ENCODE results near the gene PBX3. TPM values are rescaled to one million over a fixed set of nuclear protein-coding genes. Genes with fewer than 3 reads are reported as not detected.

Gene PBX3
- total RNA-seq, 4 donors from 2014 or later: 18.0 to 33.5 (median 24.2) TPM

DNA sequence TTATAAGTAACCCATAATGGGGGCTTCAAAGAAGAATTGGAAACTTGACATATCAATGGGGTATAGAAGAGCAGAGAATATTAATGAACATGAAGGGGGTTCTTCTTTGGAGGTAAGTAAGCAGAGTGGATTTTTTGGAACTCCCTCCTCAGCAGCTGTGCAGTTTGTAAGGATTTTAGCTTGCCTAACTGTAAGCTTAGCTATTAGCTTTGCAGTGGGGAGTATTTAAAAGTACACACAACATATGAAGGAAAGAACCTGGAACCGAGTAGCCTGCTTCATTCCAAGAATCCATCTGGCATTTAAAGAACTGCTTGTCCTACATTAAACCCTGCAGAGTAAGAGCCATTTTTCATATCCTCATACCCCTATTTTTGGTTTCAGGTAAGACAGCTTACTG is 2.2 kb upstream of the PBX3 start:
- Histone ChIP-seq H3K27me3 (no peaks in the 10 kb centered on the region), H3K4me3 (no peak overlapping the region), H3K36me3 (no peaks in the 10 kb centered on the region), H3K27ac (no peak overlapping the region), H3K9me3 (no peaks in the 10 kb centered on the region), H3K4me1 (peaks cover 0 to 17% (median 5%) of the 10 kb centered on the region in 4 donors)
- 42 to 48% methylated on average over 1 of the region's 1 CpG for WGBS, 2 donors
- DNase-seq (ENCODE audit: low spot score in 2 of 2): no peak
- TF ChIP-seq, protein P1, sequence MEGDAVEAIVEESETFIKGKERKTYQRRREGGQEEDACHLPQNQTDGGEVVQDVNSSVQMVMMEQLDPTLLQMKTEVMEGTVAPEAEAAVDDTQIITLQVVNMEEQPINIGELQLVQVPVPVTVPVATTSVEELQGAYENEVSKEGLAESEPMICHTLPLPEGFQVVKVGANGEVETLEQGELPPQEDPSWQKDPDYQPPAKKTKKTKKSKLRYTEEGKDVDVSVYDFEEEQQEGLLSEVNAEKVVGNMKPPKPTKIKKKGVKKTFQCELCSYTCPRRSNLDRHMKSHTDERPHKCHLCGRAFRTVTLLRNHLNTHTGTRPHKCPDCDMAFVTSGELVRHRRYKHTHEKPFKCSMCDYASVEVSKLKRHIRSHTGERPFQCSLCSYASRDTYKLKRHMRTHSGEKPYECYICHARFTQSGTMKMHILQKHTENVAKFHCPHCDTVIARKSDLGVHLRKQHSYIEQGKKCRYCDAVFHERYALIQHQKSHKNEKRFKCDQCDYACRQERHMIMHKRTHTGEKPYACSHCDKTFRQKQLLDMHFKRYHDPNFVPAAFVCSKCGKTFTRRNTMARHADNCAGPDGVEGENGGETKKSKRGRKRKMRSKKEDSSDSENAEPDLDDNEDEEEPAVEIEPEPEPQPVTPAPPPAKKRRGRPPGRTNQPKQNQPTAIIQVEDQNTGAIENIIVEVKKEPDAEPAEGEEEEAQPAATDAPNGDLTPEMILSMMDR (IDR thresholded peaks at IDR 0.05): no peak
- TF ChIP-seq EP300 (IDR thresholded peaks at IDR 0.05) (no peak), POLR2A (IDR thresholded peaks at IDR 0.05) (no peak)

GRCh38 chr9:125745682-125746016 is 1.5 kb upstream of the PBX3 start:
- WGBS, 2 donors: 28% methylated on average over 6 of the region's 6 CpGs

GRCh38 chr9:125746017-125746773 is 978 bp upstream of the PBX3 start:
- 0% methylated on average over 31 to 55 of the region's 79 CpGs for WGBS, 2 donors
- Histone ChIP-seq H3K9me3 (no peaks in the 10 kb centered on the region), H3K4me3 (peak overlapping the region; percentile 65 to 75 (median 72)), H3K4me1 (peaks cover 0 to 29% (median 5%) of the 10 kb centered on the region in 4 donors), H3K27ac (peak overlapping the region; percentile 74 to 93 (median 86)), H3K36me3 (no peaks in the 10 kb centered on the region), H3K27me3 (no peaks in the 10 kb centered on the region)
- peak; percentile 86 to 88 for DNase-seq (ENCODE audit: low spot score in 2 of 2)
- peak in 1 of 2 donors; percentile 80 for TF ChIP-seq EP300 (IDR thresholded peaks at IDR 0.05)
- TF ChIP-seq POLR2A (IDR thresholded peaks at IDR 0.05): peak in 1 of 2 donors; percentile 43
- TF ChIP-seq, protein P1 (IDR thresholded peaks at IDR 0.05): peak in 1 of 5 experiments; percentile 33

More at GRCh38 chr9:125745682-125746016, 1.5 kb upstream of the PBX3 start:
- peak overlapping the region; percentile 65 to 75 (median 72) for H3K4me3 ChIP-seq
- DNase-seq (ENCODE audit: low spot score in 2 of 2): no peak
- H3K36me3 ChIP-seq: no peaks in the 10 kb centered on the region
- H3K27ac ChIP-seq: peak overlapping the region in 3 of 4 donors; percentile 81 to 93 (median 90)
- H3K4me1 ChIP-seq: peaks cover 0 to 24% (median 5%) of the 10 kb centered on the region in 4 donors
- no peaks in the 10 kb centered on the region for H3K27me3 ChIP-seq
- H3K9me3 ChIP-seq: no peaks in the 10 kb centered on the region
- TF ChIP-seq, protein P1 (IDR thresholded peaks at IDR 0.05): no peak
- no peak for TF ChIP-seq EP300 (IDR thresholded peaks at IDR 0.05)
- no peak for TF ChIP-seq POLR2A (IDR thresholded peaks at IDR 0.05)

GRCh38 chr9:125746774-125747052 is 460 bp upstream of the PBX3 start:
- peaks cover 0 to 34% (median 5%) of the 10 kb centered on the region in 4 donors for H3K4me1 ChIP-seq
- WGBS, 2 donors: 0% methylated on average over 6 of the region's 46 CpGs; no CpG with 5 or more reads in 1 of the 2 donors
- no peak for TF ChIP-seq EP300 (IDR thresholded peaks at IDR 0.05)
- TF ChIP-seq, protein P1 (IDR thresholded peaks at IDR 0.05): no peak
- TF ChIP-seq POLR2A (IDR thresholded peaks at IDR 0.05): peak in 1 of 2 donors; percentile 42

GRCh38 chr9:125747765-125748445 is 732 bp downstream of the PBX3 start:
- Histone ChIP-seq H3K4me3 (peak overlapping the region; percentile 66 to 93 (median 72)), H3K36me3 (no peaks in the 10 kb centered on the region), H3K27me3 (no peaks in the 10 kb centered on the region), H3K27ac (peak overlapping the region; percentile 59 to 93 (median 83)), H3K9me3 (no peaks in the 10 kb centered on the region), H3K4me1 (peaks cover 0 to 44% (median 5%) of the 10 kb centered on the region in 4 donors)
- no peak for DNase-seq (ENCODE audit: low spot score in 2 of 2)
- TF ChIP-seq EP300 (IDR thresholded peaks at IDR 0.05): no peak
- peak in 1 of 2 donors; percentile 32 for TF ChIP-seq POLR2A (IDR thresholded peaks at IDR 0.05)
- 1 to 2% methylated on average over 21 to 33 of the region's 88 CpGs for WGBS, 2 donors

More at GRCh38 chr9:125746774-125747052, 460 bp upstream of the PBX3 start:
- no peak for DNase-seq (ENCODE audit: low spot score in 2 of 2)
- Histone ChIP-seq H3K27ac (peak overlapping the region; percentile 74 to 93 (median 86)), H3K9me3 (no peaks in the 10 kb centered on the region), H3K4me3 (peak overlapping the region in 3 of 4 donors; percentile 65 to 72 (median 71)), H3K36me3 (no peaks in the 10 kb centered on the region), H3K27me3 (no peaks in the 10 kb centered on the region)
